ENCODE measurements around the gene CSTB.

Gene CSTB

GRCh38 chr21:43733529-43734071, 42.5 kb downstream of the CSTB start:
- DNase-seq (ENCODE audit: low read depth), result no peak
- TF ChIP-seq, protein P1, sequence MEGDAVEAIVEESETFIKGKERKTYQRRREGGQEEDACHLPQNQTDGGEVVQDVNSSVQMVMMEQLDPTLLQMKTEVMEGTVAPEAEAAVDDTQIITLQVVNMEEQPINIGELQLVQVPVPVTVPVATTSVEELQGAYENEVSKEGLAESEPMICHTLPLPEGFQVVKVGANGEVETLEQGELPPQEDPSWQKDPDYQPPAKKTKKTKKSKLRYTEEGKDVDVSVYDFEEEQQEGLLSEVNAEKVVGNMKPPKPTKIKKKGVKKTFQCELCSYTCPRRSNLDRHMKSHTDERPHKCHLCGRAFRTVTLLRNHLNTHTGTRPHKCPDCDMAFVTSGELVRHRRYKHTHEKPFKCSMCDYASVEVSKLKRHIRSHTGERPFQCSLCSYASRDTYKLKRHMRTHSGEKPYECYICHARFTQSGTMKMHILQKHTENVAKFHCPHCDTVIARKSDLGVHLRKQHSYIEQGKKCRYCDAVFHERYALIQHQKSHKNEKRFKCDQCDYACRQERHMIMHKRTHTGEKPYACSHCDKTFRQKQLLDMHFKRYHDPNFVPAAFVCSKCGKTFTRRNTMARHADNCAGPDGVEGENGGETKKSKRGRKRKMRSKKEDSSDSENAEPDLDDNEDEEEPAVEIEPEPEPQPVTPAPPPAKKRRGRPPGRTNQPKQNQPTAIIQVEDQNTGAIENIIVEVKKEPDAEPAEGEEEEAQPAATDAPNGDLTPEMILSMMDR (conservative IDR thresholded peaks at IDR 0.05; ENCODE audit: low read depth, low read length), result no peak
- H3K4me3 ChIP-seq (ENCODE audit: low read length), result no peak overlapping the region

- TF ChIP-seq, protein P1 (conservative IDR thresholded peaks at IDR 0.05; ENCODE audit: low read depth, low read length), result no peak
- H3K4me3 ChIP-seq (ENCODE audit: low read length), result no peak overlapping the region
- DNase-seq (ENCODE audit: low read depth), result no peak
These were observed 43.0 kb downstream of the CSTB start for GRCh38 chr21:43733060-43733459.

DNA sequence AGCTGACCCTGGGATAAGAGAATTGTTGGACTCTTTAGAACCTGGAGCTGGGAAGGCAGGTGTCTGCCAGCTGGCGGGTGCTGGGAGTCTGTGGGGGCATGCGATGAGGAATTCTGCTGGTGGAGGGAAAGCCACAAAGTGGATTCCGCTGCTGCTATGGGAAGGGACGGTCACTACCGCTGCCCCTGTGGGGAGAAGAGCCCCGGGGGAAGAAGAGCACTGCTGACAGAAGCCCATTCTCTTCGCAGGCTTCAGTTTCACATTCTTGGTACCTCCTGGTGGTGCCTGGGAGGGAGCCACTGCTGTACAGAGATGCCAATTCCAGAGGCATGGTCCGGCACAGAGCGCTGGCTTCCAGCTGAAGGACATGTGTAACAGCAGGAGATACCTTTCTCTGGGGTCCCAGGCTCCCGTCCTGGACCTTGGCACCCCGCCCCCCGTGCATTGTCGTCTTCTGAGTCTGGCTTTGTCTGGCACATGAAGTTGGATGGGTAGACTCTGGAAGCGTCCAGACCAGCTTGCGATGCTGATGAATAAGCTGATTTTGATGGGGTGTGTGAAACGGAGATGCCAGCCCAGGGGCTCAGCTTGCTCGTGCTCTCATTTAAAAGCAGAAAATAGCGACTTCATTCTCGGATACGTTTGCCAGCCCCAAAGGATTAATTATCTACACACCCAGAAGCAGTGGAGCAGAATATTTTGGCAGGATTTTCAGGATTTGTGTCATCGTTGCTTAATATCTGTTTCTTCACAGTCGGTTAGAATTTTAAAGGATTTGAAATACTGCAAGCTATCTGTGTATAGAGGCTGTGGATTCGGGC, 44.0 kb downstream of the CSTB start:
- no peak overlapping the region for H3K4me3 ChIP-seq (ENCODE audit: low read length)
- peak; percentile 88 for DNase-seq (ENCODE audit: low read depth)
- TF ChIP-seq, protein P1 (conservative IDR thresholded peaks at IDR 0.05; ENCODE audit: low read depth, low read length), result no peak

GRCh38 chr21:43731476-43731875, 44.6 kb downstream of the CSTB start:
- TF ChIP-seq, protein P1 (conservative IDR thresholded peaks at IDR 0.05; ENCODE audit: low read depth, low read length), result no peak
- H3K4me3 ChIP-seq (ENCODE audit: low read length), result no peak overlapping the region
- DNase-seq (ENCODE audit: low read depth), result no peak

DNA sequence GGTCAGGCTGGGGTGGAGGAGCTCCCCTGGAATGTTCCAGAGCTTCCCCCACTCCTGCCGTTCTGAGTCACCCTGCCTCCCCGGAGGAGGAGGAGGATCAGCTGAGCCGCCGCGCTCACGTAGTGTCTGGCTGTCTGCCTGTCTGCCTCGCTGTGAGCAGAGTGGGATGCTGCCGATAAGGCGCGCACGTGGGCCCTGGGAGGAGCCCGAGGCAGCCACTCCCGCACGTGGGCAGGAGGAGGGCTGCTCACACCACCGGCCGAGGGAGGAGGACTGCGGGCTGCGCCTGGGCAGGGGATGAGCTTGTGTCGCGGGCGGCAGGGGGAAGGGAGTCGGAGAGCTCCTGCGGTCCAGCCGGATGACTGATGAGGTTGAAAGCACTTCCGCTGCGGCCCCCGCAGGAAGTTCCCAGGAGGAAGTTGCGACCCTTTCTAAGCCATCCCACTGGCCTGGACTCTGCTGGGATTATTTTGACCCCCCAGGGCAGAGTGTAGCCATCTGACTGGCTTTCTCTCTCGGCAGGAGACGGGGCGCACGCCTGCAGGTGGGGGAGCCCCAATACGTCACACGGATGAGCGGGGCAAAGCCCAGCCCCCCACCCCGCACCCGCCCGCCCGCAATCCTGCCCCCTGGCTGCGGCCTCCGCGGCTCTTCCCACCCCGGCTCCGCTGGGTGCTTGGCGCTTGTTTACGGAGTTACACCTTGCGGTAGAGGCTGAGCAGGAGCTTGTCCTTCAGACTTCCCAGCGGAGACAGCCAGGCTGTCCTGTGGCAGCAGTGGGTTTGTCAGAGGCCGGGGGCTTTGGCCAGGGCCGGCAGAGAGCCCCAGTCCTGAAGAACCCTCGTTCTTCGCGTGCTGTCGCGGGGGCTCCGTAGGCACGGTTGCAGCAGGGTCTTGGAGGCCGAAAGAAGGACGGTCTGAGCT, 47.4 kb downstream of the CSTB start:
- H3K4me3 ChIP-seq (ENCODE audit: low read length), result peak overlapping the region; percentile 46
- TF ChIP-seq, protein P1 (conservative IDR thresholded peaks at IDR 0.05; ENCODE audit: low read depth, low read length), result peak; percentile 41
- DNase-seq (ENCODE audit: low read depth), result peak; percentile 97

GRCh38 chr21:43728154-43728466, 48.0 kb downstream of the CSTB start:
- DNase-seq (ENCODE audit: low read depth), result no peak
- TF ChIP-seq, protein P1 (conservative IDR thresholded peaks at IDR 0.05; ENCODE audit: low read depth, low read length), result no peak
- H3K4me3 ChIP-seq (ENCODE audit: low read length), result no peak overlapping the region

Measured in retinal pigment epithelial cell (primary cell).